GM12878 (cell line): ENCODE results near the gene ITSN2. TPM values are rescaled to one million over a fixed set of nuclear protein-coding genes. Genes with fewer than 3 reads are reported as not detected.

Experiments used
- ATAC-seq: fragments of 200-7000 bp; cut with Tn5 transposase; 3 replicates; pipeline ENCODE4 v1.9.1; 2020; ENCODE audit warnings: mild to moderate bottlenecking, moderate library complexity
- BruUV-seq: library from RNA; stranded (reverse); fragments of 400-500 nt; replicated peaks from 2 replicates; lab custom pipeline; 2021; lab: Mats Ljungman, UMichigan
- CTCF ChIA-PET: fragments of 300-600 bp; sonication (Branson Sonifier 250); formaldehyde crosslinking; extraction: SDS; loops from one replicate; lab custom pipeline; 2021; ENCODE audit warnings: inconsistent platforms; lab: Yijun Ruan, JAX
- POLR2A ChIA-PET: fragments of 350-600 bp; formaldehyde crosslinking; extraction: SDS; loops from one replicate; lab custom pipeline; 2021; ENCODE audit warnings: inconsistent platforms; lab: Charles Lee
- RAD21 ChIA-PET: fragments of 300-600 bp; sonication (Branson Sonifier 250); formaldehyde crosslinking; loops from one replicate; lab custom pipeline; 2023; ENCODE audit warnings: antibody characterized with exemption; ENCODE audit not compliant: unreplicated experiment; lab: Charles Lee
- SMC1A ChIA-PET: fragments of 300-600 bp; sonication (Branson Sonifier 250); formaldehyde crosslinking; loops from one replicate; lab custom pipeline; 2023; ENCODE audit not compliant: unreplicated experiment, uncharacterized antibody; lab: Charles Lee
- DNase-seq: peaks from one replicate; pipeline ENCODE4 v3.0.0-alpha.2; 2011; ENCODE audit warnings: low read depth, low spot score
- FAIRE-seq: peaks from 3 replicates; lab custom pipeline; 2011; peaks lifted over from hg19 to GRCh38; lab: Jason Lieb, UNC
- H2AFZ ChIP-seq: 2 replicates; pipeline ENCODE4 v1.6.0; 2011; ENCODE audit warnings: low read depth, low read length, control low read depth; ENCODE audit not compliant: control insufficient read depth
- H3K27ac ChIP-seq: 2 replicates; pipeline ENCODE4 v1.5.1; 2011; ENCODE audit warnings: control low read depth; ENCODE audit not compliant: control insufficient read depth, insufficient read depth
- H3K27me3 ChIP-seq, 2 experiments: replicated peaks in 1 of 2; 2 replicates each; pipeline versions ENCODE4 v1.6.0 to v1.6.1; 2011; ENCODE audit warnings: low read length in 1 of 2; ENCODE audit not compliant: control insufficient read depth in 2 of 2, insufficient read depth in 2 of 2
- H3K36me3 ChIP-seq, 2 experiments: 2 replicates each; pipeline ENCODE4 v1.5.1; 2011; ENCODE audit warnings: low read length in 1 of 2; ENCODE audit not compliant: control insufficient read depth in 2 of 2, insufficient read depth in 2 of 2
- H3K4me1 ChIP-seq: 2 replicates; pipeline ENCODE4 v1.6.1; 2011; ENCODE audit warnings: mild to moderate bottlenecking, low read length, moderate library complexity, mixed read lengths; ENCODE audit not compliant: control insufficient read depth, insufficient read depth
- H3K4me2 ChIP-seq: 2 replicates; pipeline ENCODE4 v1.6.0; 2011; ENCODE audit warnings: control low read depth; ENCODE audit not compliant: control insufficient read depth, insufficient read depth
- H3K4me3 ChIP-seq: fragments of 200-600 bp; sonication (generic); 2 replicates; pipeline ENCODE4 v1.5.1; 2016
- H3K79me2 ChIP-seq: 2 replicates; pipeline ENCODE4 v1.6.0; 2011; ENCODE audit warnings: low read length; ENCODE audit not compliant: control insufficient read depth, insufficient read depth
- H3K9ac ChIP-seq: 2 replicates; pipeline ENCODE4 v1.8.0; 2011; ENCODE audit warnings: low read length, control low read depth, mixed read lengths; ENCODE audit not compliant: control insufficient read depth, insufficient read depth
- H3K9me3 ChIP-seq: replicated peaks from 3 replicates; pipeline ENCODE4 v1.5.1; 2011; ENCODE audit warnings: mild to moderate bottlenecking, low read length; ENCODE audit not compliant: control insufficient read depth, insufficient read depth
- H4K20me1 ChIP-seq: 2 replicates; pipeline ENCODE4 v1.6.0; 2011; ENCODE audit not compliant: control insufficient read depth, insufficient read depth
- ATF7 ChIP-seq: fragments of 450-650 bp; IDR thresholded peaks from 2 replicates; pipeline ENCODE4 v1.6.1; 2016; ENCODE audit warnings: low read depth, mild to moderate bottlenecking
- BACH1 ChIP-seq: fragments of 450-650 bp; IDR thresholded peaks from 2 replicates; pipeline ENCODE4 v1.6.1; 2017; ENCODE audit warnings: mild to moderate bottlenecking, borderline replicate concordance
- BRCA1 ChIP-seq: IDR thresholded peaks from 2 replicates; pipeline ENCODE4 v1.6.1; 2011; ENCODE audit warnings: low read depth, low read length, improper control_type of control experiment
- CHD1 ChIP-seq: IDR thresholded peaks from 2 replicates; pipeline ENCODE4 v1.6.1; 2012; ENCODE audit warnings: low read depth, low read length, improper control_type of control experiment
- MEF2B ChIP-seq: fragments of 450-650 bp; IDR thresholded peaks from 2 replicates; pipeline ENCODE4 v1.6.1; 2018; ENCODE audit warnings: mild to moderate bottlenecking, moderate library complexity; ENCODE audit not compliant: partially characterized antibody, poor library complexity, severe bottlenecking
- MTA3 ChIP-seq: IDR thresholded peaks from 2 replicates; pipeline ENCODE4 v1.6.1; 2012; ENCODE audit warnings: low read length, inconsistent platforms, borderline replicate concordance
- NKRF ChIP-seq: fragments of 450-650 bp; conservative IDR thresholded peaks from 2 replicates; pipeline ENCODE4 v1.6.1; 2017; ENCODE audit warnings: mild to moderate bottlenecking, moderate library complexity
- PAX5 ChIP-seq: IDR thresholded peaks from 2 replicates; pipeline ENCODE4 v1.6.1; 2011; ENCODE audit warnings: low read depth, low read length, borderline replicate concordance
- SMARCA5 ChIP-seq: fragments of 450-650 bp; IDR thresholded peaks from 2 replicates; pipeline ENCODE4 v1.6.1; 2017; ENCODE audit warnings: mild to moderate bottlenecking
- ZNF207 ChIP-seq: fragments of 450-650 bp; IDR thresholded peaks from 2 replicates; pipeline ENCODE4 v1.6.1; 2014; ENCODE audit warnings: antibody characterized with exemption, mild to moderate bottlenecking, borderline replicate concordance
- whole genome bisulfite sequencing: methylation state at CpG from one replicate; pipeline ENCODE4 v1.1.6; 2016; ENCODE audit warnings: low lambda C conversion rate; ENCODE audit not compliant: insufficient replicate concordance, insufficient coverage; ENCODE audit errors: missing lambda C conversion rate; 5-methylcytosine and 5-hydroxymethylcytosine counted together
- in situ Hi-C: fragments of 300-500 bp; cut with MboI; formaldehyde crosslinking; loops from 9 replicates; pipeline ENCODE4 v1.14.3; 2018; ENCODE audit warnings: mixed read lengths
- intact Hi-C: fragments of 100-400 bp; cut with micrococcal nuclease; formaldehyde crosslinking; loops from one replicate; pipeline ENCODE4 v1.14.2; 2022; ENCODE audit not compliant: unreplicated experiment
- polyA plus RNA-seq, 11 experiments: library from polyadenylated mRNA; depleted of rRNA in 4 of 11; unstranded in 6 of 11; stranded (reverse) in 5 of 11; fragments of >200 nt; fragmentation: Nextera tagmentation in 4 of 11; fragmentation: Illumina TruSeq in 1 of 11; extraction: Ambion mirVana in 4 of 11; extraction: Trizol in 1 of 11; gene quantifications; 1 replicate in 1 of 11; 2 replicates in 10 of 11; pipeline versions ENCODE4 v1.2.1 to v1.2.3, GENCODE V29; 2011 to 2016; ENCODE audit warnings: inconsistent platforms in 2 of 11, missing spikeins in 2 of 11, low read depth in 1 of 11
- total RNA-seq, 4 experiments: library from RNA; depleted of rRNA in 3 of 4; stranded (reverse); fragments of >200 nt in 3 of 4; fragmentation: Illumina TruSeq in 1 of 4; extraction: Trizol in 1 of 4; gene quantifications; 2 replicates each; pipeline versions ENCODE4 v1.2.1 to v1.2.3, GENCODE V29; 2013 to 2021

Gene ITSN2
- total and polyA plus RNA-seq, 10 of the 15 experiments (the other 5 are each of a cell fraction or from before 2014, with no cell fraction given), result 20.5 to 80.0 (median 54.7) TPM

DNA sequence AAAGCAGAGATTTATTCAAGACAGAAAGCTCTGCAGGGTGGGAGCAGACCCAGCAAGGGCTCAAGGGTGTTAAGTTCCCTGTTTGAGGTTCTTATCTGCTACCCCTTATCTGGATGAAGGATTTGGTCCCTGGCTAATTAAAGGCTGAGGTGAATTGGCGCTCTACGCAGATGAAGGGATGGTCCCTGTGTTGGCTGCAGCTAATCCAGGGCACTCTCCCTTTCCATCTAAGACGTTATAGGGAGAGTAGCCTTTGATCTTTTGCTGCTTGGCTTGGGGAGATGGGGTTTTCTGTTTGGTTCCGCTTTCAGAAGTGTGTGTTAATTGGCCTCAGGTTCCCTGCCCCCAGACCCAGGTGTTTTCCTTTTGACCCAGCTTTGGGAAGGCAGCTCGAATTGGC is 168.5 kb downstream of the ITSN2 start (continued):
- TF ChIP-seq MTA3 (no peak), PAX5 (no peak), NKRF (no peak), ATF7 (no peak), CHD1 (no peak)

DNA sequence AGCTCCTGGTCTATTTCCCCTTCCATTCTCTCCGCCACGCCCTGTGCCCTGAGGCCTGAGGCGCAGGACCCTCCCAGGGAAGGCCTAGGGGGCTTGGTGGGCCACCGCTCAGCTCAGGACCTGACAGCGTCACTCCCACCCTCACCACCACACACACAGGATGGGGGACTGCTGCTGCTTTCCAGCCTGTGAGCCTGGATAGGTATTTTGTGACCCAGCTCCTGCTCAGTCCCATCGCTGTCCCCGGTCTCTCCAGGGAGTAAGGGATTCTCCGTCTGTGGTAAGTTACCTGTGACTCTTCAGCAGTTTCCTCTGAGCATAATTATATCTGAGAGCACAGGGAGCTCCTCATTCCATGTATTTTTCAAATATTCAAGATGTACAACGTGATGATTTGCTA is 169.2 kb downstream of the ITSN2 start:
- POLR2A ChIA-PET, result no interaction called here
- Histone ChIP-seq H3K9ac (no peak overlapping the region), H3K27me3 (no peaks in the 10 kb centered on the region), H3K4me1 (no peaks in the 10 kb centered on the region; the same call in 1 of the 2 replicates), H3K9me3 (no peaks in the 10 kb centered on the region), H3K4me3 (no peak overlapping the region), H3K79me2 (no peaks in the 10 kb centered on the region), H3K4me2 (no peak overlapping the region), H3K36me3 (no peaks in the 10 kb centered on the region), H2AFZ (no peak overlapping the region), H4K20me1 (no peaks in the 10 kb centered on the region), H3K27ac (no peak overlapping the region)
- DNase-seq (no peak), FAIRE-seq (no peak), ATAC-seq (no peak)
- BruUV-seq, result no TSS peak
- SMC1A ChIA-PET, result interaction anchor here (0.6 to 2.0 kb wide), 4 partner anchors 10 to 455 kb away, joined by 3 to 7 read pairs (median 3); no protein-coding TSS in a partner anchor
- WGBS, result 79% methylated on average over 9 of the region's 9 CpGs
- intact Hi-C loops (no loop called here), in situ Hi-C loops (no loop called here)
- RAD21 ChIA-PET, result interaction anchor here (0.5 kb wide), 1 partner anchor 86 kb away, joined by 3 read pairs; no protein-coding TSS in a partner anchor
- TF ChIP-seq MEF2B (no peak), SMARCA5 (no peak), ZNF207 (no peak), BACH1 (no peak), BRCA1 (no peak)
- CTCF ChIA-PET, result interaction anchor here (0.6 kb wide), 1 partner anchor 302 kb away, joined by 3 read pairs; no protein-coding TSS in a partner anchor
